Panc1 (cell line): Measurements from ENCODE around the gene BRAF. TPM values are rescaled to one million over a fixed set of nuclear protein-coding genes. Genes with fewer than 3 reads are reported as not detected.

Experiments used
- ATAC-seq: fragments of 200-7000 bp; cut with Tn5 transposase; 2 replicates; pipeline ENCODE4 v1.9.1; 2020; ENCODE audit warnings: mild to moderate bottlenecking, moderate library complexity
- BruUV-seq: library from RNA; stranded (reverse); fragments of 400-500 nt; replicated peaks from 2 replicates; lab custom pipeline; 2021; lab: Mats Ljungman, UMichigan
- CTCF ChIA-PET: fragments of 300-600 bp; sonication (Branson Sonifier 250); formaldehyde crosslinking; loops from one replicate; lab custom pipeline; 2022; ENCODE audit warnings: antibody characterized with exemption; lab: Charles Lee
- POLR2A ChIA-PET: fragments of 300-600 bp; sonication (Branson Sonifier 250); formaldehyde crosslinking; loops from one replicate; lab custom pipeline; 2022; ENCODE audit warnings: antibody characterized with exemption; lab: Charles Lee
- DNase-seq: peaks from one replicate; pipeline ENCODE4 v3.0.0-alpha.2; 2010; ENCODE audit warnings: low read depth, low spot score
- H3K27ac ChIP-seq: 2 replicates; pipeline ENCODE4 v1.5.1; 2011; ENCODE audit warnings: mild to moderate bottlenecking, low read length, inconsistent platforms
- H3K27me3 ChIP-seq: fragments of 200-500 bp; sonication (Bioruptor generic); 2 replicates; pipeline ENCODE4 v1.6.0; 2014; ENCODE audit warnings: low read length, inconsistent platforms; ENCODE audit not compliant: control insufficient read depth, insufficient read depth
- H3K36me3 ChIP-seq: fragments of 200-500 bp; sonication (Bioruptor generic); 2 replicates; pipeline ENCODE4 v1.5.1; 2014; ENCODE audit warnings: inconsistent platforms, mild to moderate bottlenecking, low read length, moderate library complexity; ENCODE audit not compliant: control insufficient read depth, insufficient read depth
- H3K4me1 ChIP-seq: 2 replicates; pipeline ENCODE4 v1.5.1; 2011; ENCODE audit warnings: inconsistent platforms, mild to moderate bottlenecking, low read length, moderate library complexity; ENCODE audit not compliant: control insufficient read depth, insufficient read depth
- H3K4me3 ChIP-seq, 2 experiments: 2 replicates each; pipeline ENCODE4 v1.5.1; 2011 to 2012; ENCODE audit warnings: low read depth in 2 of 2, low read length in 2 of 2, mild to moderate bottlenecking in 2 of 2, inconsistent platforms in 1 of 2, moderate library complexity in 1 of 2
- H3K9me3 ChIP-seq: fragments of 200-500 bp; sonication (Bioruptor generic); 2 replicates; pipeline ENCODE4 v1.5.1; 2014; ENCODE audit warnings: low read depth, mild to moderate bottlenecking, inconsistent platforms, low read length, moderate library complexity; ENCODE audit not compliant: control insufficient read depth, insufficient read depth
- CTCF ChIP-seq: fragments of 450-650 bp; IDR thresholded peaks from 2 replicates; pipeline ENCODE4 v1.5.1; 2017; ENCODE audit warnings: mild to moderate bottlenecking
- POLR2AphosphoS5 ChIP-seq: IDR thresholded peaks from 2 replicates; pipeline ENCODE4 v1.6.1; 2012; ENCODE audit warnings: mild to moderate bottlenecking, low read depth, low read length, moderate library complexity
- REST ChIP-seq, 2 experiments: IDR thresholded peaks; 2 replicates each; pipeline ENCODE4 v1.6.1; 2011 to 2012; ENCODE audit warnings: low read depth in 2 of 2, control low read depth in 1 of 2, low read length in 1 of 2, mild to moderate bottlenecking in 1 of 2, moderate library complexity in 1 of 2; ENCODE audit not compliant: insufficient read depth in 1 of 2
- SIN3A ChIP-seq: IDR thresholded peaks from 2 replicates; pipeline ENCODE4 v1.6.1; 2012; ENCODE audit warnings: low read depth, mild to moderate bottlenecking, low read length, moderate library complexity, borderline replicate concordance; ENCODE audit not compliant: insufficient read depth
- TCF7L2 ChIP-seq: IDR thresholded peaks from 2 replicates; pipeline ENCODE4 v1.6.1; 2011; ENCODE audit warnings: mild to moderate bottlenecking, low read depth, low read length, inconsistent platforms
- in situ Hi-C: cut with HindIII; loops from 2 replicates; pipeline ENCODE4 v1.10.0; 2016; ENCODE audit warnings: low sequenced_read_pairs, low pct_unique_long_range_greater_than_20kb
- intact Hi-C: fragments of 100-400 bp; cut with micrococcal nuclease; formaldehyde crosslinking; loops from one replicate; pipeline ENCODE4 v1.10.0; 2022; ENCODE audit not compliant: unreplicated experiment
- total RNA-seq: library from RNA; stranded (reverse); gene quantifications from one replicate; pipeline ENCODE4 v1.2.1, GENCODE V29; 2021; ENCODE audit not compliant: unreplicated experiment

The BRAF gene
- total RNA-seq, 1 experiment from 2014 or later, result 26.3 TPM

DNA sequence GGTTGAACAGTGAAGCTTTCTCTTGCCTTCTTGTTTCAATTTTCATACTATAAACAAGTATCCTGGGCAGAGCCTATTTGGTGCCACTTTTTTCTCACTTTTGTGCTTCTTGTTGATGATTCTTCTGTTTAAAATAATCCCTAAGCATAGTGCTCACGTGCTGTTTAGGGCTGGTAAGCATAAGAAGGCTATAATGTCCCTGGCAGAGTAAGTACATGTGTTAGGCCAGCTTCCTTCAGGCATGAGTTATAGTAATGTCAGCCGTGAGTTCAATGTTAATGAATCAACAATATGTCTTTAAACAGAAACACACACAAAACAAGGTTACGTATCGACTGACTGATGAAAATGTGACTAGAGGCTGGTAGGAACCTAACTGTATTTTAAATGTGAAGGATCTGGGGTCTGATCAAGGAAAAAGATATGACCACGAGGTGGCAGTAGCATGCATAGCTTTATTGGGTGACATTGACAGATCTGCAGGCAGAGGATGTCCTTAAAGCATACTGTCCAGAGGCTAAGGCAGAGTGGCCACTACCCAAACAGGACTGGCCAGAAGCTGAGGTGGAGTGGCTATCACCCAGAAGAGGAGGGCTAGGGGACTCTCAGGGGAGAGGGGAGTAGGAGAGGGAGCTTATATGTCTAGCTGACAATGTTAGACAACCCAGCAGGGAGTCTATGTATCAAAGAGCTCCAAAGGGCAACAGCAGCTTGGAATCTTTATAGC is 113.7 kb downstream of the BRAF start:
- Histone ChIP-seq H3K27me3 (no peaks in the 10 kb centered on the region), H3K9me3 (no peaks in the 10 kb centered on the region), H3K4me3 (no peak overlapping the region), H3K36me3 (no peaks in the 10 kb centered on the region), H3K27ac (no peak overlapping the region), H3K4me1 (no peaks in the 10 kb centered on the region)
- CTCF ChIA-PET, result interaction anchor here (0.6 to 2.7 kb wide), 7 partner anchors 10 to 200 kb away, joined by 3 to 19 read pairs (median 5); partner anchors contain the start of gene BRAF
- intact Hi-C loops (loop anchor here (2.0 to 5.0 kb wide), 3 partner anchors 111 to 201 kb away; partner anchors contain the start of genes BRAF and MRPS33), in situ Hi-C loops (no loop called here)
- TF ChIP-seq TCF7L2 (no peak), CTCF (peak; percentile 83)
- ATAC-seq (peak; percentile 97), DNase-seq (peak; percentile 71)
- POLR2A ChIA-PET, result interaction anchor here (0.7 kb wide), 1 partner anchor 128 kb away, joined by 3 read pairs; no protein-coding TSS in a partner anchor
- BruUV-seq, result no TSS peak

GRCh38 chr7:140810385-140810784 is 114.3 kb downstream of the BRAF start:
- in situ Hi-C loops, result no loop called here
- POLR2A ChIA-PET, result interaction anchor here (0.7 kb wide), 1 partner anchor 127 kb away, joined by 3 read pairs; no protein-coding TSS in a partner anchor
- no peak for DNase-seq

More at GRCh38 chr7:140810385-140810784, 114.3 kb downstream of the BRAF start:
- intact Hi-C loops, result loop anchor here (2.0 to 5.0 kb wide), 3 partner anchors 112 to 202 kb away; partner anchors contain the start of genes BRAF and MRPS33
- H3K36me3 ChIP-seq, result no peaks in the 10 kb centered on the region
- H3K9me3 ChIP-seq, result no peaks in the 10 kb centered on the region
- no TSS peak for BruUV-seq
- H3K27ac ChIP-seq, result no peak overlapping the region
- no peaks in the 10 kb centered on the region for H3K4me1 ChIP-seq
- CTCF ChIA-PET, result interaction anchor here (0.6 to 2.7 kb wide), 5 partner anchors 102 to 345 kb away, joined by 3 to 19 read pairs (median 7); partner anchors contain the start of gene BRAF
- no peak overlapping the region for H3K4me3 ChIP-seq
- no peaks in the 10 kb centered on the region for H3K27me3 ChIP-seq
- ATAC-seq, result no peak
- TF ChIP-seq SIN3A (no peak), CTCF (no peak), TCF7L2 (no peak), POLR2AphosphoS5 (no peak), REST (IDR thresholded peaks at IDR 0.05; ENCODE audit: insufficient read depth in 1 of 2, low read depth in 2 of 2, low read length in 1 of 2) (no peak)
